ENCODE results near the gene SMARCC2.

DNA sequence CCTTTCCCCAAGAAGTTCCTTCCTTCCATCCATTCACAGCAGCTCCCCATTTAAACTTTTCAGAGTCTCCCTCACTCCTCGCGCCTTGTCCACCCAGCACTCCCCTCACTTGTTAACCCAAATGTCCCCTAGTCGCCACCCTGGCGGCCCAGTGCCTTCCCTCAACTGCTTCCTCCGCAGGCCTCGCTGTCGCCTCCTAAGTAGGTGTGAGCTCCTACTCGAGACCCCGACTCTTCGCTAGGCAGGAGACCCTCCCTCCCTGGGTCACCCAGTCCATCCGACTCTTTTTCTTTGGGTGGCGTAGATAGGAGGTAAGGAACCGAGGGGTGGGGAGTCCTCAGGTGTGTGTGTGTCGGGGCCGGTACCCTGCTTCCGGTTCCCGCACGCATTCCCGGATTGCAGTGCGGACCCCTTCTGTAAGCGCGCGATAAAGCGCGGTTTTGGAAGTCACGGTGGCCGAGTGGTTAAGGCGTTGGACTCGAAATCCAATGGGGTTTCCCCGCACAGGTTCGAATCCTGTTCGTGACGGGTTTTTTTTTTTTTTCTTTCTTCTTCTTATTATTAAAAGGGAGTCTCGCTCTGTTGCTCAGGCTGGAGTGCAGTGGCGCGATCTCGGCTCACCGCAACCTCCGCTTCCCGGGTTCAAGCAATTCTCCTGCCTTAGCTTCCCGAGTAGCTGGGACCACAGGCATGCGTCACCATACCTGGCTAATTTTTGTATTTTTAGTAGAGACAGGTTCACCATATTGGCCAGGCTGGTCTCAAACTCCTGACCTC lies 823 bp upstream of the SMARCC2 start:
- TF ChIP-seq, protein P1, sequence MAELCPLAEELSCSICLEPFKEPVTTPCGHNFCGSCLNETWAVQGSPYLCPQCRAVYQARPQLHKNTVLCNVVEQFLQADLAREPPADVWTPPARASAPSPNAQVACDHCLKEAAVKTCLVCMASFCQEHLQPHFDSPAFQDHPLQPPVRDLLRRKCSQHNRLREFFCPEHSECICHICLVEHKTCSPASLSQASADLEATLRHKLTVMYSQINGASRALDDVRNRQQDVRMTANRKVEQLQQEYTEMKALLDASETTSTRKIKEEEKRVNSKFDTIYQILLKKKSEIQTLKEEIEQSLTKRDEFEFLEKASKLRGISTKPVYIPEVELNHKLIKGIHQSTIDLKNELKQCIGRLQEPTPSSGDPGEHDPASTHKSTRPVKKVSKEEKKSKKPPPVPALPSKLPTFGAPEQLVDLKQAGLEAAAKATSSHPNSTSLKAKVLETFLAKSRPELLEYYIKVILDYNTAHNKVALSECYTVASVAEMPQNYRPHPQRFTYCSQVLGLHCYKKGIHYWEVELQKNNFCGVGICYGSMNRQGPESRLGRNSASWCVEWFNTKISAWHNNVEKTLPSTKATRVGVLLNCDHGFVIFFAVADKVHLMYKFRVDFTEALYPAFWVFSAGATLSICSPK (IDR thresholded peaks at IDR 0.05; ENCODE audit: borderline replicate concordance), result 0 out of 2 replicates have a peak, but pooled peaks have one; percentile 54
- TF ChIP-seq NFE2 (IDR thresholded peaks at IDR 0.05; ENCODE audit: low read depth), result no peak
- TF ChIP-seq RNF2 (IDR thresholded peaks at IDR 0.05), result peak; percentile 75; the same call in 1 of the 2 replicates
- TF ChIP-seq NFIC (IDR thresholded peaks at IDR 0.05), result peak; percentile 56
- TF ChIP-seq, protein P2, sequence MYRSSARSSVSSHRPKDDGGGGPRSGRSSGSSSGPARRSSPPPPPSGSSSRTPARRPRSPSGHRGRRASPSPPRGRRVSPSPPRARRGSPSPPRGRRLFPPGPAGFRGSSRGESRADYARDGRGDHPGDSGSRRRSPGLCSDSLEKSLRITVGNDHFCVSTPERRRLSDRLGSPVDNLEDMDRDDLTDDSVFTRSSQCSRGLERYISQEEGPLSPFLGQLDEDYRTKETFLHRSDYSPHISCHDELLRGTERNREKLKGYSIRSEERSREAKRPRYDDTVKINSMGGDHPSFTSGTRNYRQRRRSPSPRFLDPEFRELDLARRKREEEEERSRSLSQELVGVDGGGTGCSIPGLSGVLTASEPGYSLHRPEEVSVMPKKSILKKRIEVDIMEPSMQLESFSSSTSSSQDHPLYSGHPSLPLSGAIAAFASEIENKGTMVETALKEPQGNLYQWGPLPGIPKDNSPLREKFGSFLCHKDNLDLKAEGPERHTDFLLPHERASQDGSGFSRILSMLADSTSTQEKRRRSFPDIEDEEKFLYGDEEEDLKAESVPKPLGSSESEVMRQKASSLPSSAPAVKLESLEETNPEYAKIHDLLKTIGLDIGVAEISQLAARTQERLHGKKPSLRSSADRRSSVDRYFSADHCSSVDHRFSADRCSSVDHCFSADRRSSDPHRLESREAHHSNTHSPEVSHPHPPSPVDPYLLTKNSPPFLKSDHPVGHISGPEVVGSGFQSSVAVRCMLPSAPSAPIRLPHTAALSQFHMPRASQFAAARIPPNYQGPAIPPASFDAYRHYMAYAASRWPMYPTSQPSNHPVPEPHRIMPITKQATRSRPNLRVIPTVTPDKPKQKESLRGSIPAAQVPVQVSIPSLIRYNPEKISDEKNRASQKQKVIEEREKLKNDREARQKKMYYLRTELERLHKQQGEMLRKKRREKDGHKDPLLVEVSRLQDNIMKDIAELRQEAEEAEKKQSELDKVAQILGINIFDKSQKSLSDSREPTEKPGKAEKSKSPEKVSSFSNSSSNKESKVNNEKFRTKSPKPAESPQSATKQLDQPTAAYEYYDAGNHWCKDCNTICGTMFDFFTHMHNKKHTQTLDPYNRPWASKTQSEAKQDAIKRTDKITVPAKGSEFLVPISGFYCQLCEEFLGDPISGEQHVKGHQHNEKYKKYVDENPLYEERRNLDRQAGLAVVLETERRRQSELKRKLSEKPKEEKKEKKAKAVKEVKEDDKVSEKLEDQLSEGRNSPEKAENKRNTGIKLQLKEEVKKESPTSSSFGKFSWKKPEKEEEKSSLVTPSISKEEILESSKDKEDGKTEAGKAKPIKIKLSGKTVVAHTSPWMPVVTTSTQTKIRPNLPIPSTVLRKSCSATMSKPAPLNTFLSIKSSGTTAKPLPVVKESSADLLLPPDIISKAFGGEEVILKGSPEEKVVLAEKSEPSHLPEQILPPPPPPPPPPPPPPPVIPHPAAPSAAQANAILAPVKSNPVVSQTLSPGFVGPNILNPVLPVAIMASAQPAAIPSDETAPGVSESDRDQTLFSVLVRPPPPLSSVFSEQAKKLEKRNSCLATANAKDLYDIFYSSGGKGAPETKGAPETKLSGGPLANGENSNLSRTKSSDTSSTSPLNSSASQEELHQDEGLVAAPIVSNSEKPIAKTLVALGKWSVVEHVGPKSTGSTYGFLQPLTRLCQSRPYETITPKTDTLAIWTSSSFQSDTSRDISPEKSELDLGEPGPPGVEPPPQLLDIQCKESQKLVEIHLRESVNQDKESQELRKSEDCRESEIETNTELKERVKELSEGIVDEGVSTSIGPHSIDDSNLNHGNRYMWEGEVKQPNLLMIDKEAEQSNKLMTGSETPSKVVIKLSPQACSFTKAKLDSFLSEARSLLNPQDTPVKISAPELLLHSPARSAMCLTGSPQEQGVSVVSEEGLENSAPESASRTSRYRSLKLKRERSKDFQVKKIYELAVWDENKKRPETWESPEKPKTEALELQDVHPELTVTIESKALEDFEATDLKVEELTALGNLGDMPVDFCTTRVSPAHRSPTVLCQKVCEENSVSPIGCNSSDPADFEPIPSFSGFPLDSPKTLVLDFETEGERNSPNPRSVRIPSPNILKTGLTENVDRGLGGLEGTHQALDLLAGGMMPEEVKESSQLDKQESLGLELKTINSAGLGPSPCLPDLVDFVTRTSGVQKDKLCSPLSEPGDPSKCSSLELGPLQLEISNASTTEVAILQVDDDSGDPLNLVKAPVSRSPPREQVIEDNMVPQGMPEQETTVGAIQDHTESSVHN (IDR thresholded peaks at IDR 0.05; ENCODE audit: borderline replicate concordance in 1 of 2, low read depth in 1 of 2), result no peak
- peak; percentile 18; the same call in 1 of the 2 replicates for TF ChIP-seq POLR2AphosphoS5 (IDR thresholded peaks at IDR 0.05; ENCODE audit: control insufficient read depth, insufficient read depth, low read depth, low read length)
- TF ChIP-seq BHLHE40 (IDR thresholded peaks at IDR 0.05; ENCODE audit: low read length), result no peak
- TF ChIP-seq PHB2 (IDR thresholded peaks at IDR 0.05; ENCODE audit: low read depth), result no peak
- TF ChIP-seq, protein P3, sequence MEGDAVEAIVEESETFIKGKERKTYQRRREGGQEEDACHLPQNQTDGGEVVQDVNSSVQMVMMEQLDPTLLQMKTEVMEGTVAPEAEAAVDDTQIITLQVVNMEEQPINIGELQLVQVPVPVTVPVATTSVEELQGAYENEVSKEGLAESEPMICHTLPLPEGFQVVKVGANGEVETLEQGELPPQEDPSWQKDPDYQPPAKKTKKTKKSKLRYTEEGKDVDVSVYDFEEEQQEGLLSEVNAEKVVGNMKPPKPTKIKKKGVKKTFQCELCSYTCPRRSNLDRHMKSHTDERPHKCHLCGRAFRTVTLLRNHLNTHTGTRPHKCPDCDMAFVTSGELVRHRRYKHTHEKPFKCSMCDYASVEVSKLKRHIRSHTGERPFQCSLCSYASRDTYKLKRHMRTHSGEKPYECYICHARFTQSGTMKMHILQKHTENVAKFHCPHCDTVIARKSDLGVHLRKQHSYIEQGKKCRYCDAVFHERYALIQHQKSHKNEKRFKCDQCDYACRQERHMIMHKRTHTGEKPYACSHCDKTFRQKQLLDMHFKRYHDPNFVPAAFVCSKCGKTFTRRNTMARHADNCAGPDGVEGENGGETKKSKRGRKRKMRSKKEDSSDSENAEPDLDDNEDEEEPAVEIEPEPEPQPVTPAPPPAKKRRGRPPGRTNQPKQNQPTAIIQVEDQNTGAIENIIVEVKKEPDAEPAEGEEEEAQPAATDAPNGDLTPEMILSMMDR (IDR thresholded peaks at IDR 0.05 in 2 of 3, conservative IDR thresholded peaks at IDR 0.05 in 1 of 3; ENCODE audit: insufficient read depth in 2 of 3, low read depth in 1 of 3, low read length in 3 of 3), result no peak
- 0 out of 2 replicates have a peak, but pooled peaks have one; percentile 6 for TF ChIP-seq JUN (IDR thresholded peaks at IDR 0.05; ENCODE audit: borderline replicate concordance, low read depth, low read length)
- 0 out of 2 replicates have a peak, but pooled peaks have one; percentile 15 for TF ChIP-seq JUN (CRISPR knock-in tag; IDR thresholded peaks at IDR 0.05; ENCODE audit: borderline replicate concordance)
- peak; percentile 68 for TF ChIP-seq POLR2A (conservative IDR thresholded peaks at IDR 0.05)
- no peak for TF ChIP-seq CHD1 (IDR thresholded peaks at IDR 0.05; ENCODE audit: low read length)
- TF ChIP-seq, protein P4, sequence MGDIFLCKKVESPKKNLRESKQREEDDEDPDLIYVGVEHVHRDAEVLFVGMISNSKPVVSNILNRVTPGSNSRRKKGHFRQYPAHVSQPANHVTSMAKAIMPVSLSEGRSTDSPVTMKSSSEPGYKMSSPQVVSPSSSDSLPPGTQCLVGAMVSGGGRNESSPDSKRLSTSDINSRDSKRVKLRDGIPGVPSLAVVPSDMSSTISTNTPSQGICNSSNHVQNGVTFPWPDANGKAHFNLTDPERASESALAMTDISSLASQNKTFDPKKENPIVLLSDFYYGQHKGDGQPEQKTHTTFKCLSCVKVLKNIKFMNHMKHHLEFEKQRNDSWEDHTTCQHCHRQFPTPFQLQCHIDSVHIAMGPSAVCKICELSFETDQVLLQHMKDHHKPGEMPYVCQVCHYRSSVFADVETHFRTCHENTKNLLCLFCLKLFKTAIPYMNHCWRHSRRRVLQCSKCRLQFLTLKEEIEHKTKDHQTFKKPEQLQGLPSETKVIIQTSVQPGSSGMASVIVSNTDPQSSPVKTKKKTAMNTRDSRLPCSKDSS (IDR thresholded peaks at IDR 0.05; ENCODE audit: low read depth, partially characterized antibody), result no peak
- TF ChIP-seq, protein P5, sequence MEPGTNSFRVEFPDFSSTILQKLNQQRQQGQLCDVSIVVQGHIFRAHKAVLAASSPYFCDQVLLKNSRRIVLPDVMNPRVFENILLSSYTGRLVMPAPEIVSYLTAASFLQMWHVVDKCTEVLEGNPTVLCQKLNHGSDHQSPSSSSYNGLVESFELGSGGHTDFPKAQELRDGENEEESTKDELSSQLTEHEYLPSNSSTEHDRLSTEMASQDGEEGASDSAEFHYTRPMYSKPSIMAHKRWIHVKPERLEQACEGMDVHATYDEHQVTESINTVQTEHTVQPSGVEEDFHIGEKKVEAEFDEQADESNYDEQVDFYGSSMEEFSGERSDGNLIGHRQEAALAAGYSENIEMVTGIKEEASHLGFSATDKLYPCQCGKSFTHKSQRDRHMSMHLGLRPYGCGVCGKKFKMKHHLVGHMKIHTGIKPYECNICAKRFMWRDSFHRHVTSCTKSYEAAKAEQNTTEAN (CRISPR knock-in tag; IDR thresholded peaks at IDR 0.05), result no peak

Measured in K562 (cell line).